GM12878 (cell line): ENCODE results near the gene ZBTB39. TPM values are rescaled to one million over a fixed set of nuclear protein-coding genes. Genes with fewer than 3 reads are reported as not detected.

Experiments used
- CBFB ChIP-seq: IDR thresholded peaks from 2 replicates; pipeline ENCODE4 v1.6.1; 2016; ENCODE audit warnings: antibody characterized with exemption, low read depth
- CBX5 ChIP-seq: sonication (generic); IDR thresholded peaks from 2 replicates; pipeline ENCODE4 v1.6.1; 2016; ENCODE audit warnings: low read depth, moderate library complexity, mild to moderate bottlenecking, inconsistent platforms
- CHD2 ChIP-seq: IDR thresholded peaks from 2 replicates; pipeline ENCODE4 v1.6.1; 2011; ENCODE audit warnings: low read depth, low read length, improper control_type of control experiment, borderline replicate concordance
- DPF2 ChIP-seq: fragments of 450-650 bp; IDR thresholded peaks from 2 replicates; pipeline ENCODE4 v1.6.1; 2017; ENCODE audit warnings: mild to moderate bottlenecking
- ESRRA ChIP-seq: IDR thresholded peaks from 2 replicates; pipeline ENCODE4 v1.6.1; 2012; ENCODE audit warnings: mild to moderate bottlenecking, low read length, improper control_type of control experiment
- FOXM1 ChIP-seq: IDR thresholded peaks from 2 replicates; pipeline ENCODE4 v1.6.1; 2012; ENCODE audit warnings: low read depth, mild to moderate bottlenecking, inconsistent platforms, low read length, moderate library complexity
- IKZF2 ChIP-seq, 2 experiments: fragments of 450-650 bp; IDR thresholded peaks; 2 replicates each; pipeline ENCODE4 v1.6.1; 2017; ENCODE audit warnings: mild to moderate bottlenecking in 2 of 2, moderate library complexity in 2 of 2
- KDM1A ChIP-seq: fragments of 200-600 bp; sonication (generic); IDR thresholded peaks from 2 replicates; pipeline ENCODE4 v1.6.1; 2016; ENCODE audit warnings: borderline replicate concordance
- KLF5 ChIP-seq: fragments of 450-650 bp; IDR thresholded peaks from 2 replicates; pipeline ENCODE4 v1.6.1; 2014; ENCODE audit warnings: mild to moderate bottlenecking; ENCODE audit not compliant: partially characterized antibody
- LARP7 ChIP-seq: fragments of 450-650 bp; IDR thresholded peaks from 2 replicates; pipeline ENCODE4 v1.6.1; 2017; ENCODE audit warnings: mild to moderate bottlenecking
- MEF2B ChIP-seq: fragments of 450-650 bp; IDR thresholded peaks from 2 replicates; pipeline ENCODE4 v1.6.1; 2018; ENCODE audit warnings: mild to moderate bottlenecking, moderate library complexity; ENCODE audit not compliant: partially characterized antibody, poor library complexity, severe bottlenecking
- MTA2 ChIP-seq: fragments of 450-650 bp; IDR thresholded peaks from 2 replicates; pipeline ENCODE4 v1.6.1; 2016; ENCODE audit warnings: low read depth, mild to moderate bottlenecking, moderate library complexity
- MXI1 ChIP-seq: fragments of 150-350 bp; IDR thresholded peaks from 2 replicates; pipeline ENCODE4 v1.6.1; 2011; ENCODE audit warnings: low read depth, mild to moderate bottlenecking, inconsistent platforms, low read length, improper control_type of control experiment
- NR2C2 ChIP-seq: IDR thresholded peaks from 2 replicates; pipeline ENCODE4 v1.6.1; 2011; ENCODE audit warnings: borderline replicate concordance, low read depth; ENCODE audit not compliant: control insufficient read depth, insufficient read length
- POLR2AphosphoS5 ChIP-seq: IDR thresholded peaks from 2 replicates; pipeline ENCODE4 v1.6.1; 2011; ENCODE audit warnings: mild to moderate bottlenecking, low read length, inconsistent platforms
- RFX5 ChIP-seq: IDR thresholded peaks from 2 replicates; pipeline ENCODE4 v1.6.1; 2011; ENCODE audit warnings: low read depth, low read length, improper control_type of control experiment
- STAT1 ChIP-seq: fragments of 450-650 bp; conservative IDR thresholded peaks from 2 replicates; pipeline ENCODE4 v1.6.1; 2014; ENCODE audit warnings: antibody characterized with exemption, mild to moderate bottlenecking
- TBL1XR1 ChIP-seq: IDR thresholded peaks from 2 replicates; pipeline ENCODE4 v1.6.1; 2012; ENCODE audit warnings: low read depth, low read length, improper control_type of control experiment
- ZNF207 ChIP-seq: fragments of 450-650 bp; IDR thresholded peaks from 2 replicates; pipeline ENCODE4 v1.6.1; 2014; ENCODE audit warnings: antibody characterized with exemption, mild to moderate bottlenecking, borderline replicate concordance
- ZSCAN29 ChIP-seq: fragments of 450-650 bp; IDR thresholded peaks from 2 replicates; pipeline ENCODE4 v1.6.1; 2017; ENCODE audit warnings: mild to moderate bottlenecking, moderate library complexity
- polyA plus RNA-seq, 11 experiments: library from polyadenylated mRNA; depleted of rRNA in 4 of 11; unstranded in 6 of 11; stranded (reverse) in 5 of 11; fragments of >200 nt; fragmentation: Nextera tagmentation in 4 of 11; fragmentation: Illumina TruSeq in 1 of 11; extraction: Ambion mirVana in 4 of 11; extraction: Trizol in 1 of 11; gene quantifications; 1 replicate in 1 of 11; 2 replicates in 10 of 11; pipeline versions ENCODE4 v1.2.1 to v1.2.3, GENCODE V29; 2011 to 2016; ENCODE audit warnings: inconsistent platforms in 2 of 11, missing spikeins in 2 of 11, low read depth in 1 of 11
- total RNA-seq, 4 experiments: library from RNA; depleted of rRNA in 3 of 4; stranded (reverse); fragments of >200 nt in 3 of 4; fragmentation: Illumina TruSeq in 1 of 4; extraction: Trizol in 1 of 4; gene quantifications; 2 replicates each; pipeline versions ENCODE4 v1.2.1 to v1.2.3, GENCODE V29; 2013 to 2021
- TF ChIP-seq, protein P1 (sequence below): fragments of 450-650 bp; IDR thresholded peaks from 2 replicates; pipeline ENCODE4 v1.6.1; 2017; ENCODE audit warnings: mild to moderate bottlenecking
- TF ChIP-seq, protein P2 (sequence below): fragments of 450-650 bp; IDR thresholded peaks from 2 replicates; pipeline ENCODE4 v1.6.1; 2017; ENCODE audit warnings: mild to moderate bottlenecking, moderate library complexity
- TF ChIP-seq, protein P3 (sequence below): IDR thresholded peaks from 2 replicates; pipeline ENCODE4 v1.6.1; 2011; ENCODE audit warnings: low read depth, low read length, improper control_type of control experiment, borderline replicate concordance

Gene ZBTB39
- total and polyA plus RNA-seq, 10 of the 15 experiments (the other 5 are each of a cell fraction or from before 2014, with no cell fraction given): 0.88 to 6.8 (median 4.4) TPM

DNA sequence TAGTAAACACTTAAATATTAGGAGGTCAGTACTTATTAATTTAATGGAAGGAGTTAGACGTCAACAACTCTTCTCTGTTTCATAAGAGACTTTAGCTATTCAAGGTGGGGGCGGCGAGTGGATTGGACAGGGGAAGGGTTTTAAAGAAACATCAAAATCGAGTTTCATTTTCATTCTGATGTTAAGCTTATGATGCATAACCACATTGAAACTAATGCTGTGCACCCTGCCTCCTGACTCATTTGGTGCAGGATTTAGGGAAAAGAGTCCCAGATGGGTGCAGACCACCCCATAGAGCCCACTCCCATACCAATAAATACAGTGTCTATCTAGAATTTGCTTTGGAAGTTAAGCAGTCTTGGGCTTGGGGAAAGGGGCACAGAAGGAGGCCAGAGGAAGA is 7.4 kb downstream of the ZBTB39 start (continued):
- TF ChIP-seq, protein P1, sequence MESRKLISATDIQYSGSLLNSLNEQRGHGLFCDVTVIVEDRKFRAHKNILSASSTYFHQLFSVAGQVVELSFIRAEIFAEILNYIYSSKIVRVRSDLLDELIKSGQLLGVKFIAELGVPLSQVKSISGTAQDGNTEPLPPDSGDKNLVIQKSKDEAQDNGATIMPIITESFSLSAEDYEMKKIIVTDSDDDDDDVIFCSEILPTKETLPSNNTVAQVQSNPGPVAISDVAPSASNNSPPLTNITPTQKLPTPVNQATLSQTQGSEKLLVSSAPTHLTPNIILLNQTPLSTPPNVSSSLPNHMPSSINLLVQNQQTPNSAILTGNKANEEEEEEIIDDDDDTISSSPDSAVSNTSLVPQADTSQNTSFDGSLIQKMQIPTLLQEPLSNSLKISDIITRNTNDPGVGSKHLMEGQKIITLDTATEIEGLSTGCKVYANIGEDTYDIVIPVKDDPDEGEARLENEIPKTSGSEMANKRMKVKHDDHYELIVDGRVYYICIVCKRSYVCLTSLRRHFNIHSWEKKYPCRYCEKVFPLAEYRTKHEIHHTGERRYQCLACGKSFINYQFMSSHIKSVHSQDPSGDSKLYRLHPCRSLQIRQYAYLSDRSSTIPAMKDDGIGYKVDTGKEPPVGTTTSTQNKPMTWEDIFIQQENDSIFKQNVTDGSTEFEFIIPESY: no peak
- TF ChIP-seq, protein P2, sequence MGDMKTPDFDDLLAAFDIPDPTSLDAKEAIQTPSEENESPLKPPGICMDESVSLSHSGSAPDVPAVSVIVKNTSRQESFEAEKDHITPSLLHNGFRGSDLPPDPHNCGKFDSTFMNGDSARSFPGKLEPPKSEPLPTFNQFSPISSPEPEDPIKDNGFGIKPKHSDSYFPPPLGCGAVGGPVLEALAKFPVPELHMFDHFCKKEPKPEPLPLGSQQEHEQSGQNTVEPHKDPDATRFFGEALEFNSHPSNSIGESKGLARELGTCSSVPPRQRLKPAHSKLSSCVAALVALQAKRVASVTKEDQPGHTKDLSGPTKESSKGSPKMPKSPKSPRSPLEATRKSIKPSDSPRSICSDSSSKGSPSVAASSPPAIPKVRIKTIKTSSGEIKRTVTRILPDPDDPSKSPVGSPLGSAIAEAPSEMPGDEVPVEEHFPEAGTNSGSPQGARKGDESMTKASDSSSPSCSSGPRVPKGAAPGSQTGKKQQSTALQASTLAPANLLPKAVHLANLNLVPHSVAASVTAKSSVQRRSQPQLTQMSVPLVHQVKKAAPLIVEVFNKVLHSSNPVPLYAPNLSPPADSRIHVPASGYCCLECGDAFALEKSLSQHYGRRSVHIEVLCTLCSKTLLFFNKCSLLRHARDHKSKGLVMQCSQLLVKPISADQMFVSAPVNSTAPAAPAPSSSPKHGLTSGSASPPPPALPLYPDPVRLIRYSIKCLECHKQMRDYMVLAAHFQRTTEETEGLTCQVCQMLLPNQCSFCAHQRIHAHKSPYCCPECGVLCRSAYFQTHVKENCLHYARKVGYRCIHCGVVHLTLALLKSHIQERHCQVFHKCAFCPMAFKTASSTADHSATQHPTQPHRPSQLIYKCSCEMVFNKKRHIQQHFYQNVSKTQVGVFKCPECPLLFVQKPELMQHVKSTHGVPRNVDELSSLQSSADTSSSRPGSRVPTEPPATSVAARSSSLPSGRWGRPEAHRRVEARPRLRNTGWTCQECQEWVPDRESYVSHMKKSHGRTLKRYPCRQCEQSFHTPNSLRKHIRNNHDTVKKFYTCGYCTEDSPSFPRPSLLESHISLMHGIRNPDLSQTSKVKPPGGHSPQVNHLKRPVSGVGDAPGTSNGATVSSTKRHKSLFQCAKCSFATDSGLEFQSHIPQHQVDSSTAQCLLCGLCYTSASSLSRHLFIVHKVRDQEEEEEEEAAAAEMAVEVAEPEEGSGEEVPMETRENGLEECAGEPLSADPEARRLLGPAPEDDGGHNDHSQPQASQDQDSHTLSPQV: no peak
- TF ChIP-seq CBFB (no peak), ZNF207 (no peak), LARP7 (no peak), KLF5 (no peak), IKZF2 (IDR thresholded peaks at IDR 0.05) (peak; percentile 96), POLR2AphosphoS5 (no peak), MEF2B (peak; percentile 35), FOXM1 (no peak), STAT1 (no peak), CHD2 (no peak), NR2C2 (no peak), RFX5 (no peak), ESRRA (no peak), TBL1XR1 (no peak), MXI1 (no peak), ZSCAN29 (no peak), CBX5 (no peak), DPF2 (peak; percentile 81), KDM1A (no peak), MTA2 (peak; percentile 68)
- TF ChIP-seq, protein P3, sequence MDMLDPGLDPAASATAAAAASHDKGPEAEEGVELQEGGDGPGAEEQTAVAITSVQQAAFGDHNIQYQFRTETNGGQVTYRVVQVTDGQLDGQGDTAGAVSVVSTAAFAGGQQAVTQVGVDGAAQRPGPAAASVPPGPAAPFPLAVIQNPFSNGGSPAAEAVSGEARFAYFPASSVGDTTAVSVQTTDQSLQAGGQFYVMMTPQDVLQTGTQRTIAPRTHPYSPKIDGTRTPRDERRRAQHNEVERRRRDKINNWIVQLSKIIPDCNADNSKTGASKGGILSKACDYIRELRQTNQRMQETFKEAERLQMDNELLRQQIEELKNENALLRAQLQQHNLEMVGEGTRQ: no peak
